Hippocampal formation (tissue), 2 donors: ENCODE data around the gene TUG1.

Source experiments
- DNase-seq, 2 donors: peaks; one replicate each; lab custom pipeline; 2025; lab: John Stamatoyannopoulos, UW

TUG1 gene

DNA sequence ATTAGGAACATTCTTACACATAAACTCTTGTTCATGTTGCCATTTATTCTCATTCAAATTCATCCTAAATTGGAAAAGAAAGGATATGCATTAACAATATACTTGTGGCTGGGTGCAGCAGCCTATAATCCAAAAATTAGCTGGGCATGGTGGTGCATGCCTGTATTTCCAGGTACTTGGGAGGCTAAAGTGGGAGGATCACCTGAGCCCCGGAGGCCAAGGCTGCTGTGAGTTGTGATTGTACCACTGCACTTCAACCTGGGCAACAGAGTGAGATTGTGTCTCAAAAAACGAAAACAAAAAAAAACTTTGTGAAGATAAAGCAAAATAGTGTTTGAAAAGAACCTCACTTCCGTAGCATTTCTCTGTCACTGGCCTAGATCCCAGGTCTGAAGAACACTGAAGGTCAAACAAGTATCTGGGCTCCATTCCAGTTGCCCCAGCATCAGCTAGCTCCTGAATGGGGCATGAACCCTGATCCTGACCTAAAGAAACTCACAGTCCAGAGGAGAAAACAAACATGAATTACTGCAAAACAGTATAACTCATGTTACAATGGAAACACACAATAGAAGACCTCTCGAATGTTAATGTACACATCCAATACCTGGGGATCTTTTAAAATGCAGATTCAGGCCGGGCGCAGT lies 32.2 kb downstream of the TUG1 start:
- no peak for DNase-seq

DNA sequence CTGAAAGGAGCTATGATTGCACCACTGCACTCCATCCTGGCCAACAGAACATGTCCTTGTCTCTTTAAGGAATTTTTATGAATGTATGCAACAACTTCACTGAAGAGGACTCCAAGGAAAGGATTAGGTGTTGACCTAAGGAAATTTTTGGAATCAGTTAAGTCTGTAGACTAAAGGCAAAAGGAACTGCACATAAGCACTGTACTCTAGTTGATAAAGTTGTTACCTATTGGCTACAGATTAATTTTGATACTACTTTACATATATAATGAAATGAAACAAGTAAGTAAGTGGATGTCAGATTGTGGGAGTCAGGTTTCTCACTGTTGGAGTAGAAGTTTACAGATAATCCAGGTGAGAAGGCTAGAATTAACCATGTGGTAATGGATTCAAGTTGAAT lies 36.5 kb downstream of the TUG1 start:
- no peak for DNase-seq

DNA sequence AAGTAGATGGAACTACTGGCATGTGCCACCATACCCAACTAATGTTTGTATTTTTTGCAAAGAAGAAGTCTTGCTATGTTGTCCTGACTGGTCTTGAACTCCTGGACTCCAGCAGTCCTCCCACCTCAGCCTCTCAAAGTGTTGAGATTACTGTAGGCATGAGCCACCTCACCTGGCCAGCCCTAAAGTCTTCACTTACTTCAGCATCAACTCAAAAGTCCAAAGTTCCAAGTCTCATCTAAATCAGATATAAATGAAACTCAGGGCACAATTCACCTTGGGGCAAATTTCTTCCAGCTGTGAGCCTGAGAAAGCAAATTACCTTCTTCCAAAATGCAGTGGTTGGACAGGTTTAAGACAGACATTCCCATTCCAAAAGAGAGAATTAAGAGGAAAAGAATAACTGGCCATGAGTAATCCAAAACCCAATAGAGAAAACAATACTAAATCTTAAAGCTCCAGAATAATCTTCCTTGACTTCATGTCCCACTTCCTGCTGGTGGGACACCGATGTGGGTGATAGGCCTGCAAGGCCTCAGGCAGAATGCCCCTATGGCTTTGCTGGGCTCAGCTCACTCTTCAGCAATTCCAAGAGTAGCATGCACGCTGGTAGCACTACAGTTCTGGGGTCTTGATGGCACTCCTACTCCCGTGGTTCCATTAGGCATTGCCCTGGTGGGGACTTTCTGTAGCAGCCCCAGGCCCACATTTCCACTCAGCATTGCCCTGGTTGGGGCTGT lies 50.3 kb downstream of the TUG1 start:
- DNase-seq = no peak

DNA sequence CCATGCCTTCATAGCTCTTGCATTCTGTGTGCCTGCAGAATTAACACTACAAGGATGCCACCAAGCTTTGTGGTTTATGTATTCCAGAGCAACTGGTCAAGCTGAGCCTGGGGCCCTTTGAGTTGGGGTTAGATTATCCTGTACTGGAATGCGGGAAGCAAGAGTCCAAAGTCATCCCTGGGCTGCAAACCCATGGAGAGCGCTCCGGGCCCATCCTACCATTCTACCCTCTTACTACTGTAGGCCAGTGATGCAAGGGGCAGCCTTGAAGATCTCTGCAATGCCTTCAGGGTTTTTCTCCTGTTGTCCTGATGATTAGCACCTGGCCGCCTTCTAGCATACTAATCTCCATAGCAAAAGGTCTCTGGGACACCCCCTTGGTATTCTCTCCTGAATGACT lies 51.3 kb downstream of the TUG1 start:
- DNase-seq = no peak

DNA sequence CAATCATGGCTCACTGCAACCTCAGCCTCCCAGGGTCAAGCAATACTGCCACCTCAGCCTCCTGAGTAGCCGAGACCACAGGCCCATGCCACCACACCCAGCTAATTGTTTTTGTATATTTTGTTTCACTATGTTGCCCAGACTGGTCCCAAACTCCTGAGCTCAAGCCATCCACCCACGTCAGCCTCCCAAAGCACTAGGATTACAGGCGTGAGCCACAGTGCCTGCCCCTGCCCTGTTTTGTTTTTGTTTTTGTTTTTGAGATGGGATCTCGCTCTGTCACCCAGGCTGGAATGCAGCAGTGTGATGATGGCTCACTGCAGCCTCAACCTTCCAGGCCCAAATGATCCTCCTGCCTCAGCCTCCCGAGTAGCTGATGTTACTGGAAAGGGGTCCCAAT lies 53.5 kb downstream of the TUG1 start:
- DNase-seq = no peak
